SK-N-SH (cell line): ENCODE data around the gene CPVL.

Source experiments
- JUND ChIP-seq: IDR thresholded peaks from 2 replicates; pipeline ENCODE4 v1.4.0; 2012
- TEAD4 ChIP-seq: IDR thresholded peaks from 2 replicates; pipeline ENCODE4 v1.4.0; 2012; ENCODE audit warnings: mild to moderate bottlenecking, borderline replicate concordance; ENCODE audit not compliant: insufficient read depth

DNA sequence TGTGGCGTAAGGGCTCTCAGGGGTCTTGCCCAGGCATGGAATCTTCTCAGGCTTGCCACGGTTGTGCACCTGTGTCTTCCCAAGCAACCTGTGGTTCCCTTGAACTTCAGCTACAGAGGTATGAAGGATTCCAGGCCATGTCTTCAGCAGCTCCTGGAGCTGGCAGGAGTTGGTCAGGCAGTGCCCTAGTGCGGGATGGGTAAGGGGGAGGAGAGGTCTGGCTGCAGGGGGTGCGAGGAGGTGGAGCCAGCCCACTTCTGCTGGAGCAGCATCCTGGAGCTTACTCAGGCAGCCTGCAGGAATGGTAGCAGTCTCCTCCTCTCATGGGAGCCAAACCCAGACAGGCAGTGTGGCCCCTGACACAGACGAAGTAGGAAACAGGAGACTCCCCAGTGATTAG, 184.4 kb downstream of the CPVL start:
- TF ChIP-seq JUND (no peak), TEAD4 (no peak)
